Activated T-cell treated with anti-CD3 and anti-CD28 coated beads for 24 hours (primary cell): Measurements from ENCODE around the gene FGF23.

Source experiments
- DNase-seq: peaks from one replicate; pipeline ENCODE4 v3.0.0-alpha.2; 2020; ENCODE audit warnings: low read depth

The FGF23 gene

GRCh38 chr12:4383304-4383865, 3.9 kb upstream of the FGF23 start:
- DNase-seq = no peak

- no peak for DNase-seq
These were observed 820 bp upstream of the FGF23 start for GRCh38 chr12:4380332-4380731.

- DNase-seq = no peak
These were observed 740 bp downstream of the FGF23 start for GRCh38 chr12:4378772-4379171.

GRCh38 chr12:4375449-4375848, 4.1 kb downstream of the FGF23 start:
- DNase-seq = no peak

- no peak for DNase-seq
These were observed 6.9 kb downstream of the FGF23 start for GRCh38 chr12:4372653-4373052.

- DNase-seq = no peak
These were observed 9.2 kb downstream of the FGF23 start for GRCh38 chr12:4370265-4370664.

GRCh38 chr12:4369548-4369947, 10.0 kb downstream of the FGF23 start:
- DNase-seq = no peak

GRCh38 chr12:4366090-4366489, 13.4 kb downstream of the FGF23 start:
- DNase-seq = no peak

- peak; percentile 11 for DNase-seq
These were observed 23.5 kb downstream of the FGF23 start for GRCh38 chr12:4356041-4356327.

- DNase-seq = no peak
These were observed 24.1 kb downstream of the FGF23 start for GRCh38 chr12:4355156-4356040.

GRCh38 chr12:4353785-4354208, 25.7 kb downstream of the FGF23 start:
- peak; percentile 4 for DNase-seq

GRCh38 chr12:4346931-4347330, 32.6 kb downstream of the FGF23 start:
- DNase-seq = no peak

GRCh38 chr12:4331842-4332241, 47.7 kb downstream of the FGF23 start:
- no peak for DNase-seq

GRCh38 chr12:4331221-4331620, 48.3 kb downstream of the FGF23 start:
- no peak for DNase-seq

- no peak for DNase-seq
These were observed 49.3 kb downstream of the FGF23 start for GRCh38 chr12:4330203-4330602.

GRCh38 chr12:4327293-4327692, 52.2 kb downstream of the FGF23 start:
- no peak for DNase-seq

- DNase-seq = no peak
These were observed 53.5 kb downstream of the FGF23 start for GRCh38 chr12:4325966-4326365.

GRCh38 chr12:4324366-4324765, 55.1 kb downstream of the FGF23 start:
- no peak for DNase-seq

- no peak for DNase-seq
These were observed 56.1 kb downstream of the FGF23 start for GRCh38 chr12:4323396-4323795.

- DNase-seq = no peak
These were observed 56.8 kb downstream of the FGF23 start for GRCh38 chr12:4322726-4323125.

GRCh38 chr12:4320853-4321701, 58.4 kb downstream of the FGF23 start, which contains the start of gene TIGAR:
TSS of gene TIGAR (plus strand) at chr12:4321213. CDS start at chr12:4321272, 59 bp downstream.
- DNase-seq = peak; percentile 89

GRCh38 chr12:4320497-4320852, 59.0 kb downstream of the FGF23 start:
- DNase-seq = no peak
